UCSD-AML1 (cell line): ENCODE results near the gene SLC25A45.

Experiments
- DNase-seq: peaks from one replicate; lab custom pipeline; 2025; ENCODE audit not compliant: unreplicated experiment; lab: John Stamatoyannopoulos, UW

Gene SLC25A45

DNA sequence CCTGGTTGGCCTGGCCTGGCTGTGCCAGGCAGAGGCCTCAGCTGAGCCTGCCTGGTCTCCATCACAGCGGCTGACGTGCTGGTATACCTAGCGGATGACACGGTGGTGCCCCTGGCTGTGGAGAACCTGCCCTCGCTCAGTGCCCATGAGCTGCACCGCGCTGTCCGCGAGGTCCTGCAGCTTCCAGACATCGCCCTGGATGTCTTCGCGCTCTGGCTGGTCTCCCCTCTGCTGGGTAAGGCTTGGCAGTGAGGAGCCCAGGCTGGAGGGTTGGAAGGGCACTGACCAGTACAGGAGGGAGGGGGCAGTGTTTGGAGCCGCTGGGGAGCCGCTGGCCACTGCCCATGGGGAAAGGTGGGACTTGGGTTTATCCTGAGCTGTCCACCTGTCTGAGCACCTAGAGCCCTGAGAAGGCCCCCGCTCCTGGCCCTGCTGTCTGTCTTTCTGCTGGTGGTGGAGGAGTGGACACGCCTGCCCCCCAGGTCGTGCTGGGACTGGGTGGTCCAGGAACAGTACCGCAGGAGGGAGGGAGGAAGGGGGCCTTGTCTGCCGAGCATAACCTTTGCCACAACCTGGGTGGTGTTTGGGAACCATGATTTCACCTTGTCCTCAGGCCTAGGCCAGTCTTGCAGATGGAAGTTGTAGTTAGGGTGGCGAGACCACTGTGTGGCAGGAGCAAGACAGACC lies 7.0 kb upstream of the SLC25A45 start:
- DNase-seq: no peak

DNA sequence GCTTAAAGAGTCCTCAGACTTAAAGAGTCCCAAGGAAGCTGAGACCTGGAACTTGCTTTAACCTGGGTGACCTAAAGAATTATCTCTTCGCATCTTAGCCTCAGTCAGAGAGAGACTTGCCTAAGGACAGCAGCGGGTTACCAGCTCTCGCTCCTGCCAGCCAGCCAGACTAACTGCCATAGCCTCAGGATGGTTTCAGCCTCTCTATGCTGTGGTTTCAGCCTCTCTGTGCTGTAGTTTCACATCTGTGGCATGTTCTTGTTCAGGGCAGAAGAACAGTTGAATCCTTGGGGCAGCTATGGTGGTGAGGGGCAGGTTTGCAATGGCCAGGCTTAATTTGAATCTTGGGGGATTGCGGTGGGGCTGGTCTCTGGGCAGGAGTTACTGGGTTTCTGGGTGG lies 6.3 kb upstream of the SLC25A45 start:
- no peak for DNase-seq

DNA sequence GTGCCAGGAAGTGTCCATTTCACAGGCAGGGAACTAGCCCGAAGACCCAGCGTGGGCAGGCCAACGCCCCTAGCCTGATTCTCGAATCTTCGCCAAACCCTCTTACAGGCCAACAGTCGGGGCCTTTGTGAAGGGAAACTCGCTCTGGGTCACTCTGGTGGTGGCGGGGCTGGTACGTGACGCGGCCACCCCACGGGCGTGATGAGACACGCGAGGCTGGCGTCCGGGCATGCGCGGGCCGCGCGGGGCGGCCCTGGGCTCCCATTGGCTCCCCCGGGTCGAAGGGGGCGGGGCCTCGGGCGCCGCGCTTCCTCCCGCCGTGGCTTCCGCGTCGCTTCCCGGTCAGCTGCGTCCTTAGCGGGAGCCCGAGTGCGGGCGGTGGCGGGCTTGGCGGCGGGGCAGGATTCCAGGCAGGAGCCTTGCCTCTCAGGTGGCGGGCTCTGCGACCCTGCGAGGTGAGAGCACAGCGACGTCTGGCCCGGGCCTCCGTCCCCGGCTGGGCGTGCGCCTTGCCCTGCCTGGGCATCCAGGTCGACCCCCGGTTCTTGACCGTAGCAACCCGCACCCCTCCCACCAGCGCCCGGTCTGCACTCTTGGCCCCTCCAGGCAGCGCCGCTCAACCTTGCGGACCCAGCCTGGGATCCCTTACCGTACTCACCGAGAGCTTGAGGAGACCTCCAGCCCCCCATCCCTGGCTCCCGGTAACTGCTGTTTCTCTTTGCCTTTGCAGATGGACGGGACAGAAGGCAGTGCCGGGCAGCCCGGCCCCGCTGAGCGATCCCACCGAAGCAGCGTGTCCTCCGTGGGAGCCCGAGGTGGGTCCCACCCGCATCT lies 4.1 kb upstream of the SLC25A45 start, which contains the start of gene FRMD8:
TSS of gene FRMD8 (plus strand) at position 331 of the 834 bp plus-strand sequence. CDS start at position 731, 400 bp downstream.
- peak; percentile 92 for DNase-seq

DNA sequence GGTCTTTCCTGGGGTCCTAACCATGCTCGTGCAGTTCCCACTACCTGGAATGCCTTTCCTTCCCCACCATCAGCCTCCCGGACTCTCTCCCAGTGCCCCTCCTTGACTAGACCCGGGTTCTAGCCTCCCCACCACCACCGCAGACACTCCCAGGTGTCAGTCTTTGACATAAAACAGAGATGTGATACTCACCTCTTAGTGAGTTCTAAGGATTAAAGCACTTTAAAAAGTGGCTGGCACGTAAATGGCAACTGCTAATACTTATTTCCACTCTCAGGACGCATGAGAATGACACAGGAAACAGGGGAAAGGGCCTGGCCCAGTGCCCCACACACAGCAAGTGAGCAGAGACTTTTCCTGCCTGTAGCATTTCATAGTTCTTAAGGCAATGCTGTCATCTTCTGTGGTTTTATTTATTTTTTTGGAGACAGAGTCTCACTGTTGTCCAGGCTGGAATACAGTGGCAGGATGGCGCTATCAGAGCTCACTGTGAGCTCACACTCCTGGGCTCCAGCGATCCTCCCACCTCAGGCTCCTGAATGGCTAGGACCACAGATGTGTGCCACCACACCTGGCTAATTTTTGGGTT lies 1.9 kb upstream of the SLC25A45 start:
- DNase-seq: peak; percentile 36

DNA sequence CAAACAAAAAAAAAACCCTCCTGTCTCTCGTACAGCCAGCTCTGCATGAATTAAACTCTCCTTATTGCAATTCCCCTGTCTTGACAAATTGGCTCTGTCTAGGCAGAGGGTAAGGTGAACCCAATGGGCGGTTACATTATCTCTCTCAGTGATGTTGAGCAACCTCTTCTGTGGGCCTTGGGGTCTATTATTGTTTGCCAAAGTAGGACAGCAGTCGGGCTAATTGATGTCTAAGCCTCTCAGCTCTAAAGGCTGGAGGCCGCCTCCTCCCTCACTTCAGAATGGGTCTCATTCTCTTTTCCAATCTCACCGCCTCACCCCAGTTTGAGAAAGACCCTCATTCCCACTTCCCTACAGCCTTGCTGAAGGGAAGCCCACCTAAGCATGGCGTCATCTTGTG lies 1.3 kb upstream of the SLC25A45 start:
- DNase-seq: no peak

GRCh38 chr11:65382804-65383368 lies 440 bp upstream of the SLC25A45 start:
- no peak for DNase-seq

- peak; percentile 80 for DNase-seq
These were observed 772 bp downstream of the SLC25A45 start for GRCh38 chr11:65381716-65382032.

DNA sequence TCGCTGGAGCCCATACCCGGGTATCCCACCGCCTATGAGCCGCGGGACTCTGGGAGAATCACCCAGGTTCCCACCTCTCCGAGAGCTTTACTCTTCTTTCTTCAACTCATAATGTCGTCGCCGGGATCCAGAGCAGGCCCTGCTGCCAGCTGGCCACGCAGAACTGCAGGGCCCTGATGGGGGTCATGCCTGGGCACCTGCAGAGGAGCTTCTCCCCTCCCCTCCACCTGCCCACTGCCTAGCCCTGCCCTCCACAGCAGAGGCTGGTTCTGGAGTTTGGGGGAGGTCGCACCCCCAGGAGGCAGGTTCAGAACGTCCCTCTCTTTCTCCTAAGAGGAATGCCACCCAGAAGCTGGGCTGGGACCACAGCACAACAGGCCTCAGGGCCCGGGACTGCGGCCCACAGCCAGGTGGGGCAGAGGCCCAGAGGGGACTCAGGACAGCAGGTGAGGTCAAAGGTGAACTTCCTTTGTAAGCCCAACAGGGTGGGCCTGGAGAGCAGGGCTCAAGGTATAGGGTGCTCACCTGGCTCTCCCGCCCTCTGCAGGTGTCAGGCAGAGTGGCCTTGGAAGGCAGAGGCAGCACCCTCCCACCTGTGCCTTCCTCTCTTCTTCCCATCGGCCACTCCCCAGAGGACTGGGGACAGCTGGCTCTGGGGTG lies 1.9 kb downstream of the SLC25A45 start:
- no peak for DNase-seq

DNA sequence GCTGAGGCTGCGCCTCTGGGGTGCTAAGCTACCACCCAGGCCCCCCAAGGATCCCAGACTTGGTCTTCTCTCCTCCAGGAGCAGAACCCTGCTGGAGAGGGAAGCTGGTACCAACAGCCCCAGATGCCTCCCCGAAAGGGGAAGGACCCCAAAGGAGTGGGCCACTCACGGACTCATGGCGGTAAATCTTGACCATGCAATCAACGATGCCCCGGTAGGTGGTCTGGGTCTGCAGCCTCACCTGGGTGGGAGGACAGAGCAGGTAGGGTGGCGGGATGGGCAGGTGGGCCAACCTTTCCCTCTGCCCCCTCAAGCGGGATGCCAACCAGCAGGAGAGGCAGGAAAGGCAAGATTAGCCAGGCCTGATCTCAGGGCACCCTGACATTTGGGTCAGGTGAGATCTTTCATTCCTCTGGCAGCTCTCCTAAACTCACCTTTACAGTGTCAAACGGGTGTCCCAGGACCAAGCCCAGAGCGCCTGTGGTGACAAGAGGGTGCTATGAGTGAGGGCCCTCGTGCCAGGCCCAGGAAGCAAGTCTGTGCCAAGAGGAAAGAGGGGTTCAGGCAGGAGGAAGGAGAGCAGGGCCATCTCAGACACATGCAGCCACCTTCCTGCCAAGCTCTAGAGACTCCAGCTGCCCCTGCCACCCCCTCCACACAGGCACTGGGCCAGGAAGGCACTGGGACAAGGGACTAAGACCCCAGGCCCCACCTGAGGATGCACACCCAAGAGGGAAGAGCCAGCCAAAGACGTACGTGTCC lies 2.6 kb downstream of the SLC25A45 start:
- no peak for DNase-seq

DNA sequence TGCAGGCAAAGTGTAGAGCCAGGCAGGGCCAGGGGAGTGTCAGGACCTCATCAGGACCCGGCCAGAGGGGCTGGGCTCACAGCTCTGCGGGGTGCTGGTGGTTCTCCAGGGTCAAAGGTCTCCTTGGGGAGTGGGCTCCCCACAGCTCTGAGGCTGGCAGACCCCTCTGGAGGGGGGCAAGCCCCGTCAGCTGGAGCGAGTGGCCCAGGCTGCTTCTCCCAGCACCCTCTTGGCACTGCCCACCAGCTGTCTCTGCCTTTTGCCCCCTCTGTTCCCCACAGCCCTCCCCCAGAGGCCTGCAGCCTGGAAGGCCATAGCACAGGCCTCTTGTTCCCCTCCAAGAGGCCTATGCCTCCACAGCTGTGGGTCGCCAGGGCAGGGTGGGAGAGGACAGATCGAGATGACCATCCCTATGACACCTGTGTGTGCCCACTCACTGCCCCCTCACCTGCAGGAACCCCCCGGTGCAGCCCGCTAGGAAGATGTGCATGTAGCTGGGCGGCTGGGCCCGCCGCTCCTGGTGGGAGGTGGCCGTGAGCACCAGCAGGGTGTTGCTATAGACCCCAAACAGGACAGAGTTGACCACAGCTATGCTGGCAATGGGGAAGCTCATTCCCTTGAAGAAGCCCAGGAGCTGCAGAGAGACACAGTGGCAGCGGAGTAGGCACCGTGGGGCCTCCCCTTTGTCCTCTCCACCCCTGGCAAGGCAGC lies 3.4 kb downstream of the SLC25A45 start:
- DNase-seq: no peak

- DNase-seq: peak; percentile 69
These were observed 4.1 kb downstream of the SLC25A45 start for GRCh38 chr11:65378208-65378927.

- DNase-seq: no peak
These were observed 4.7 kb downstream of the SLC25A45 start for GRCh38 chr11:65377777-65378176.

DNA sequence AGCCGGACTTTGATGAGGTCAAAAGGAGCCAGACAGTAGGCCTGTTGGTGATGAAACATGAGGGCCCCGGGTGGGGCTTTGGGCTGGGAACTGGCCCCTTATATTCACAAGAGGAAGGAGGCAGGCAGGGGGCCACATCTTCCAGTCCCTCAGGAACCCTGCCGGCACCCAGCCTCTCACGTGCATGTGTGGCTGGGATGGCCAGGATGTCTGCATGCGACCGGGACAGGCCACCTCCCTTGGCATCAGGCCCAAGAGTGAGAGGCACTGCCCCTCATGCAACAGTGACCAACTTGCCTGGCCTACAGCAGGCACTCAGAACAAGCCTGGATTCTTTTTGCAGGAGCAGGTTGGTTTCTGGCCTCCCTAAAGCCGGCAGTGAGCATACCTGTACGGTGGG lies 5.4 kb downstream of the SLC25A45 start:
- no peak for DNase-seq

- no peak for DNase-seq
These were observed 6.2 kb downstream of the SLC25A45 start for GRCh38 chr11:65376138-65376713.

DNA sequence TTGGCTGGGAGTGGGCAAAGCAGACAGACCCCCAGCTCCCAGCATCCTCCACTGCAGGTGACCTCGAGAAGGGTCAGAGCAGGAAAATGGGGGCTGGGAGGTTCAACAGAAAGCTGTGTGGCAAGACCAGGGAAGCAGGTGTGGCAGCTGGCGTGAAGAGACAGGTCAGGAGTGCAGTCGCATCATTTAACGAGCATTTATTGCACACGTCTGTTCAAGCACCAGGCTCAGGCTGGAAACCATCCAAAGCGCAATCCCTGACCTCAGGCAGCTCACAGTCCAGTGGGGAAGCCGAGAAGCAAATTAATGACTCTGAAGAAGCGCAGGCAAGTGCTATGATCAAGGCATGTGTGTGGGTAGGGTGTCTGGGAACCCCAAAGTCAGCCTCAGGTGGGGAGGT lies 7.4 kb downstream of the SLC25A45 start:
- no peak for DNase-seq

DNA sequence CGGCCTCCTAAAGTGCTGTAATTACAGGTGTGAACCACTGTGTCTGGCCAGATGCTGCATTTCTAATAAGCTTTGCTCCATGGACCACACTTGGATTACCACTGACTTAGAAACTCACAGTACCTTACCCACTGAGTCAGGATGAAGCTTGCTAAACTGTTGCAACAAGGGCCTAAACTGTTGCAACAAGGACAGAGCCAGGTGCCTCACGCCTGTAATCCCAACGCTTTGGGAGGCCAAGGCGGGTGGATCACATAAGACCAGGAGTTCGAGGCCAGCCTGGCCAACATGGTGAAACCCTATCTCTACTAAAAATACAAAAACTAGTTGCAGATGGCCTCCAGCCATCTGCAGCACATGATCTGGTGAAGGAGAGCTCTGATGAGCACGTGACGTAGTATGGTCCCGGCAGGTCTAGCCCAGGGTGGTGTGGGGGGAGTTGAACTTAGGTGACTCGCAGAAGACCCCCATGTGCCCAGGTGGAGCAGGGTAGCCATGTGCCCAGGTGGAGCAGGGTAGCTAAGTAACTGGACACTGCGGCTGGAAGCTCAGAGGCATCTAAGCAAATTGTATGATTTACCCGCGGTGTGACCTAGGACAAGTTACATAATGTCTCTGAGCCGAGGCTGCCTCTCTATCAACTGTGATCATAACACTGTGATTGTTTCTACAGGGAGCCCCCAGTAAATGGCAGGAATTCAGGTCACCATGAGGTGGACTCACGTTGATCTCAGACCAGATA lies 8.4 kb downstream of the SLC25A45 start:
- DNase-seq: no peak

GRCh38 chr11:65370659-65371049 lies 11.8 kb downstream of the SLC25A45 start:
- no peak for DNase-seq

DNA sequence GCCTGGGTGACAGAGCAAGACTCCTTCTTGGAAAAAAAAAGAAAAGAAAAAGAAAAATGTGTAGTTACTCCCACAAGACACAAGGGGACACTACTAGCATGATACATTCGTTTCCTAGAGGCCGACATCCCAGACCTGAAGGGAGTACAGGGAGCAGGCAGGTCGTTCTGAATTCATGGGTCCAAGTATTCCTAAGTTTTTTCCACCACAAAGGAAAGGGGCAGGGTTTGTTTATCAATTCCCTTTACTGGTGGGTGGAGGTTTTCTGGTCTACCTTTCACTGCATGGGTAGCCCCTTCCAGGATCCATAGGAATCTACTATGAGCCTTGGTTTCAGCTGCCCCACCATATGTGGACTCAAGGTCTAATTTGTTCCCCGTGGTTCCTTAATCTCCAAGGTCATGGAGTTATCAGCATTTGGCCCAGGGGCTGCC lies 16.1 kb downstream of the SLC25A45 start:
- no peak for DNase-seq
